Stimulated activated CD4-positive, alpha-beta T cell treated with anti-CD3 and anti-CD28 coated beads, Interleukin-12 subunit alpha, Interleukin-12 subunit beta, amount 100 ng/mL, for 4 hours (primary cell): ENCODE results near the gene CFAP91.

ENCODE experiments used
- DNase-seq: peaks from one replicate; pipeline ENCODE4 v3.0.0-alpha.2; 2020

The CFAP91 gene

GRCh38 chr3:119702530-119703527 lies at the start of gene CFAP91:
TSS of gene CFAP91 (plus strand) at chr3:119703022. CDS start at chr3:119703099, 77 bp downstream.
- peak; percentile 78 for DNase-seq

GRCh38 chr3:119653876-119654275 lies 48.9 kb upstream of the CFAP91 start:
- no peak for DNase-seq

GRCh38 chr3:119657887-119658702 lies 44.7 kb upstream of the CFAP91 start:
- DNase-seq = no peak

GRCh38 chr3:119658994-119659393 lies 43.8 kb upstream of the CFAP91 start:
- DNase-seq = no peak

- no peak for DNase-seq
Measured at GRCh38 chr3:119659606-119660291, 43.1 kb upstream of the CFAP91 start.

GRCh38 chr3:119660474-119661440 lies 42.1 kb upstream of the CFAP91 start, which contains the start of gene POPDC2:
TSS of gene POPDC2 (minus strand) at chr3:119660589. CDS start at chr3:119660423, 166 bp downstream.
- DNase-seq = no peak

- DNase-seq = no peak
Measured at GRCh38 chr3:119662604-119663373, 40.0 kb upstream of the CFAP91 start.

GRCh38 chr3:119663885-119664284 lies 38.9 kb upstream of the CFAP91 start:
- DNase-seq = no peak

- no peak for DNase-seq
Measured at GRCh38 chr3:119664370-119664769, 38.5 kb upstream of the CFAP91 start.

- no peak for DNase-seq
Measured at GRCh38 chr3:119664850-119665379, 37.9 kb upstream of the CFAP91 start.

- DNase-seq = no peak
Measured at GRCh38 chr3:119665954-119666559, 36.8 kb upstream of the CFAP91 start.

GRCh38 chr3:119669906-119670570 lies 32.8 kb upstream of the CFAP91 start:
- no peak for DNase-seq

GRCh38 chr3:119672776-119673175 lies 30.0 kb upstream of the CFAP91 start:
- DNase-seq = no peak

GRCh38 chr3:119673875-119674274 lies 28.9 kb upstream of the CFAP91 start:
- no peak for DNase-seq

GRCh38 chr3:119675188-119675874 lies 27.5 kb upstream of the CFAP91 start:
- no peak for DNase-seq

GRCh38 chr3:119676020-119676419 lies 26.8 kb upstream of the CFAP91 start:
- DNase-seq = no peak

GRCh38 chr3:119676771-119677640 lies 25.8 kb upstream of the CFAP91 start, which contains the start of gene COX17:
TSS of gene COX17 (minus strand) at chr3:119677406. CDS start at chr3:119677310, 96 bp downstream.
- DNase-seq = peak; percentile 90

- no peak for DNase-seq
Measured at GRCh38 chr3:119677641-119677934, 25.2 kb upstream of the CFAP91 start.
